Measurements from ENCODE around the gene MIS18BP1.
"Not testable (repeated sequence)": the region's sequence is repeated elsewhere in the genome, so short reads cannot be mapped to it uniquely, and the experiment has no call there.

Gene MIS18BP1

GRCh38 chr14:45253070-45253753 lies at the start of gene MIS18BP1:
Gene MIS18BP1 (minus strand): TSS chr14:45253202. CDS start chr14:45247286, 5,916 bp downstream.
- DNase-seq (peak; percentile 92), ATAC-seq (peak; percentile 93)

- ATAC-seq (no peak), DNase-seq (no peak)
These were observed 45.6 kb upstream of the MIS18BP1 start for GRCh38 chr14:45298423-45299117.

GRCh38 chr14:45294796-45295195 lies 41.8 kb upstream of the MIS18BP1 start:
- not testable (repeated sequence) for ATAC-seq, DNase-seq

- DNase-seq: no peak
- ATAC-seq: no peak
These were observed 37.5 kb upstream of the MIS18BP1 start for GRCh38 chr14:45290547-45290946.

- ATAC-seq: no peak
- DNase-seq: no peak
These were observed 34.6 kb upstream of the MIS18BP1 start for GRCh38 chr14:45287610-45288009.

- no peak for DNase-seq
- no peak for ATAC-seq
These were observed 31.8 kb upstream of the MIS18BP1 start for GRCh38 chr14:45284802-45285201.

GRCh38 chr14:45281731-45282400 lies 28.9 kb upstream of the MIS18BP1 start:
- ATAC-seq, DNase-seq: not testable (repeated sequence)

- DNase-seq: no peak
- ATAC-seq: no peak
These were observed 19.0 kb upstream of the MIS18BP1 start for GRCh38 chr14:45271858-45272537.

GRCh38 chr14:45270031-45270430 lies 17.0 kb upstream of the MIS18BP1 start:
- ATAC-seq (no peak), DNase-seq (no peak)

GRCh38 chr14:45267071-45267470 lies 14.1 kb upstream of the MIS18BP1 start:
- DNase-seq (no peak), ATAC-seq (no peak)

GRCh38 chr14:45262637-45263036 lies 9.6 kb upstream of the MIS18BP1 start:
- DNase-seq: no peak

GRCh38 chr14:45261209-45261608 lies 8.2 kb upstream of the MIS18BP1 start:
- ATAC-seq (no peak), DNase-seq (no peak)

More at GRCh38 chr14:45262637-45263036, 9.6 kb upstream of the MIS18BP1 start:
- no peak for ATAC-seq

- ATAC-seq: no peak
These were observed 5.8 kb upstream of the MIS18BP1 start for GRCh38 chr14:45258805-45259204.

GRCh38 chr14:45258073-45258472 lies 5.1 kb upstream of the MIS18BP1 start:
- DNase-seq (no peak), ATAC-seq (no peak)

More at GRCh38 chr14:45258805-45259204, 5.8 kb upstream of the MIS18BP1 start:
- DNase-seq: no peak

GRCh38 chr14:45254771-45255170 lies 1.8 kb upstream of the MIS18BP1 start:
- DNase-seq (no peak), ATAC-seq (no peak)

- no peak for DNase-seq
- ATAC-seq: no peak
These were observed 830 bp upstream of the MIS18BP1 start for GRCh38 chr14:45253754-45254310.

- DNase-seq: peak; percentile 32
- ATAC-seq: no peak
These were observed 484 bp downstream of the MIS18BP1 start for GRCh38 chr14:45252366-45253069.

- DNase-seq (no peak), ATAC-seq (no peak)
These were observed 1.1 kb downstream of the MIS18BP1 start for GRCh38 chr14:45251912-45252311.

GRCh38 chr14:45249856-45250575 lies 3.0 kb downstream of the MIS18BP1 start:
- ATAC-seq (no peak), DNase-seq (no peak)

GRCh38 chr14:45247427-45247826 lies 5.6 kb downstream of the MIS18BP1 start:
- DNase-seq: no peak
- ATAC-seq: no peak

- ATAC-seq (peak; percentile 79), DNase-seq (no peak)
These were observed 6.3 kb downstream of the MIS18BP1 start for GRCh38 chr14:45246691-45247090.
